PFSK-1 (cell line): ENCODE measurements around the gene NCOA3.

ENCODE experiments used
- FOXP2 ChIP-seq: optimal IDR thresholded peaks from 2 replicates; pipeline ENCODE3; 2011; ENCODE audit warnings: borderline replicate concordance, control low read depth, inconsistent platforms; ENCODE audit not compliant: insufficient read depth; ENCODE audit errors: extremely low read length, extremely low read depth
- POLR2AphosphoS5 ChIP-seq: IDR thresholded peaks from 2 replicates; pipeline ENCODE4 v1.6.1; 2012; ENCODE audit warnings: low read depth, mild to moderate bottlenecking, control low read depth, low read length, moderate library complexity
- SIN3A ChIP-seq: IDR thresholded peaks from 2 replicates; pipeline ENCODE4 v1.6.1; 2012; ENCODE audit warnings: mild to moderate bottlenecking, low read length, moderate library complexity, borderline replicate concordance; ENCODE audit not compliant: insufficient read depth
- TAF1 ChIP-seq: IDR thresholded peaks from 2 replicates; pipeline ENCODE4 v1.6.1; 2012; ENCODE audit warnings: low read length, control low read depth, borderline replicate concordance; ENCODE audit not compliant: insufficient read depth
- TF ChIP-seq, protein P1 (sequence below), 2 experiments: IDR thresholded peaks; 2 replicates each; pipeline versions ENCODE4 v1.6.1 to v1.8.0; 2011 to 2012; ENCODE audit warnings: low read depth in 2 of 2, low read length in 2 of 2, control low read depth in 1 of 2, inconsistent platforms in 1 of 2, mild to moderate bottlenecking in 1 of 2, moderate library complexity in 1 of 2; ENCODE audit not compliant: insufficient read depth in 1 of 2

NCOA3 gene

DNA sequence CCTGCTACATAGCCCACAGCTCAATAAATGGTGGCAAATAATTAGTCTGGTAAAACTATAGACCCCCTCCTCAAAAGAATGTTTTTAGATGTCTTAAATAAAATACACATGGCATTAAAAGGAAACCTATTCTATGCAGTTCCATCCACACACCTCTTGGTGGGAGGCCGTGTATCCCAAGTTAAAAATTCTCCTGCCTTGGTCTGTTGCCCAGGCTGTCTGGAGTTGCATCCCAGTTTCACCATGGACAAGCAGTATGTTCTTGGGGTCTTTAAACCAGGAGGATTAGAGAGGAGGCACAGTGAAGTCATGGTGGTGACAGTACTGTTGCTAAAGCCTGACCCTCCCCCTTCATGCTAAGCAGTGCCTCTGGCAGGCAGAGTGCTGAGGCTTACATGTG, 188.0 kb downstream of the NCOA3 start:
- TF ChIP-seq SIN3A: no peak
- TF ChIP-seq TAF1: no peak
- TF ChIP-seq FOXP2: no peak
- TF ChIP-seq, protein P1, sequence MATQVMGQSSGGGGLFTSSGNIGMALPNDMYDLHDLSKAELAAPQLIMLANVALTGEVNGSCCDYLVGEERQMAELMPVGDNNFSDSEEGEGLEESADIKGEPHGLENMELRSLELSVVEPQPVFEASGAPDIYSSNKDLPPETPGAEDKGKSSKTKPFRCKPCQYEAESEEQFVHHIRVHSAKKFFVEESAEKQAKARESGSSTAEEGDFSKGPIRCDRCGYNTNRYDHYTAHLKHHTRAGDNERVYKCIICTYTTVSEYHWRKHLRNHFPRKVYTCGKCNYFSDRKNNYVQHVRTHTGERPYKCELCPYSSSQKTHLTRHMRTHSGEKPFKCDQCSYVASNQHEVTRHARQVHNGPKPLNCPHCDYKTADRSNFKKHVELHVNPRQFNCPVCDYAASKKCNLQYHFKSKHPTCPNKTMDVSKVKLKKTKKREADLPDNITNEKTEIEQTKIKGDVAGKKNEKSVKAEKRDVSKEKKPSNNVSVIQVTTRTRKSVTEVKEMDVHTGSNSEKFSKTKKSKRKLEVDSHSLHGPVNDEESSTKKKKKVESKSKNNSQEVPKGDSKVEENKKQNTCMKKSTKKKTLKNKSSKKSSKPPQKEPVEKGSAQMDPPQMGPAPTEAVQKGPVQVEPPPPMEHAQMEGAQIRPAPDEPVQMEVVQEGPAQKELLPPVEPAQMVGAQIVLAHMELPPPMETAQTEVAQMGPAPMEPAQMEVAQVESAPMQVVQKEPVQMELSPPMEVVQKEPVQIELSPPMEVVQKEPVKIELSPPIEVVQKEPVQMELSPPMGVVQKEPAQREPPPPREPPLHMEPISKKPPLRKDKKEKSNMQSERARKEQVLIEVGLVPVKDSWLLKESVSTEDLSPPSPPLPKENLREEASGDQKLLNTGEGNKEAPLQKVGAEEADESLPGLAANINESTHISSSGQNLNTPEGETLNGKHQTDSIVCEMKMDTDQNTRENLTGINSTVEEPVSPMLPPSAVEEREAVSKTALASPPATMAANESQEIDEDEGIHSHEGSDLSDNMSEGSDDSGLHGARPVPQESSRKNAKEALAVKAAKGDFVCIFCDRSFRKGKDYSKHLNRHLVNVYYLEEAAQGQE (IDR thresholded peaks at IDR 0.05; ENCODE audit: insufficient read depth in 1 of 2, low read depth in 2 of 2, low read length in 2 of 2): no peak

DNA sequence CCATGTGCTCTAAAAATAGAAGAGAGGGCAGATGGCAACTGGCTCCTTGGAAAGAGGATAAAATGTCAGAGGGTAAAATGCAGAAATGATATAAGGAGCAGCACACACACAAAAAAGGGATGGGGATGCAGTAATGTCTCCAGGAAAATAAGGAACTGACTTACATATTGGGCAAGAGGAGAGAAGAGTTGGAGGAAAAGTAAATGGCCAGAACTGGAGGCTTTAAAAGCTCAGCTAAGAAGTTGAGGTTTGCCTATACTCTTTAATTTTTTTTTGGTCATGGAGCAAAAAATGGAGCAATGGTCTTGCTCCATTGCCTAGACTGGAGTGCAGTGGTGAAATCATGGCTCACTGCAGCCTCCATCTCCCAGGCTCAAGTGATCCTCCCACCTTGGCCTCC, 189.9 kb downstream of the NCOA3 start:
- no peak for TF ChIP-seq SIN3A
- TF ChIP-seq POLR2AphosphoS5: no peak
- no peak for TF ChIP-seq FOXP2
- no peak for TF ChIP-seq TAF1
- TF ChIP-seq, protein P1 (IDR thresholded peaks at IDR 0.05; ENCODE audit: insufficient read depth in 1 of 2, low read depth in 2 of 2, low read length in 2 of 2): no peak

DNA sequence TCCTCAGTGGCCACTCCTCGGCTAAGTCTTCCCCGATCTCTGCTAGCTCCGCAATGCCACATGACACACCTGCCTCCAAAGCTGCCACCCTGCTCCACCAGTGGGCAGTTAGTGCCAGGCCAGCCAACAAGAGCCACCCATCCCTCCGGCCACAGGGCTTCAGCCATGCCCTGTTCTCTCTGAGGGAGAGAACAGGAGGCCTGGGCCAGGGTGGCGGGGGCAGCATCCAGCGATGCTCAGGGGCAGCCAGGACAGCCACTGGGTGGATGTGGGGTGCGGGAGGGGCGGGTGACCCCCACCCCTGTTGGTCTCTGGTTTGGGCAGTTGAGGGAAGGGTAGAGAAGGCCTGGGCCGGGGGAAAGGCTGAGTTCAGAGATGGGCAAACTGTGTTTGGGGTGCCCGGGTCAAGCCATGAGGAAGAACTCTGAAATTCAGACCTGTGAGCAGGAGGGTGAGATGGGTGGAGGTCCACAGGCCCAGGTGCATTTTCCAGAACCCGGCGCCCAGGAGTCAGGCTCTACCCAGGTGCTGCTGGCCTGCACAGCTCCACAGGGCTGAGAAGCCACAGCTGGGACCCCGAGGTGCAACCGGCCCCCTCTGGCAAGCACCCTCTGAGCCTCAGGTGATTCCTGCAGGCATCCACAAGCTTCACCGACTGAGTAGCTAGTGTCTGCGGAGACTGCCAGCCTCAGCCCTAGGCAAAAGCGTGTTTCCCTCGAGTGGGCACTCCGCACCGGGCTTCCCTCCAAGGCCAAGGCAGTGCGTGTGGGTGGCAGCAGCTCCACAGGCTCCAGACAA, 192.5 kb downstream of the NCOA3 start:
- no peak for TF ChIP-seq TAF1
- TF ChIP-seq SIN3A: no peak
- TF ChIP-seq FOXP2: no peak
- no peak for TF ChIP-seq POLR2AphosphoS5
- TF ChIP-seq, protein P1 (IDR thresholded peaks at IDR 0.05; ENCODE audit: insufficient read depth in 1 of 2, low read depth in 2 of 2, low read length in 2 of 2): no peak

DNA sequence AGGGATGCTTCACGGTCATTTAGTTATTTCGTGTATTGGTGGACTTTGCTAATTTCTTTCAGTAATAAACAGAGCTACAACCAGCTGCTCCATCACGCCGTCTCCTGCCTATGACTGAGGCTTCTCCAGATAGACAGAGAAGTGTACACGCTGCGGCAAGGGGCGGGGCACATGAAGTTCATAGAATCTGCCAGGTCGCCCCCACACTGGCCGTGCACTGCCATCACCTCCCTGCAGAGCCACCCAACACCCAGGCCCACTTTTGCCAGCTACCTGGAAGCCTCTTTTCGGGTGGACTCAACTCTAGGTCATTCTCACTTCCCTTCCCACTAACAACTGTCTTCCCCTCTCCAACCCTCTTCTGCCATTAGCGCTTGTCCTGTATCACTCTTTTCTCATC, 195.2 kb downstream of the NCOA3 start:
- no peak for TF ChIP-seq POLR2AphosphoS5
- TF ChIP-seq FOXP2: no peak
- TF ChIP-seq SIN3A: no peak
- TF ChIP-seq, protein P1 (IDR thresholded peaks at IDR 0.05; ENCODE audit: insufficient read depth in 1 of 2, low read depth in 2 of 2, low read length in 2 of 2): no peak
- TF ChIP-seq TAF1: no peak

DNA sequence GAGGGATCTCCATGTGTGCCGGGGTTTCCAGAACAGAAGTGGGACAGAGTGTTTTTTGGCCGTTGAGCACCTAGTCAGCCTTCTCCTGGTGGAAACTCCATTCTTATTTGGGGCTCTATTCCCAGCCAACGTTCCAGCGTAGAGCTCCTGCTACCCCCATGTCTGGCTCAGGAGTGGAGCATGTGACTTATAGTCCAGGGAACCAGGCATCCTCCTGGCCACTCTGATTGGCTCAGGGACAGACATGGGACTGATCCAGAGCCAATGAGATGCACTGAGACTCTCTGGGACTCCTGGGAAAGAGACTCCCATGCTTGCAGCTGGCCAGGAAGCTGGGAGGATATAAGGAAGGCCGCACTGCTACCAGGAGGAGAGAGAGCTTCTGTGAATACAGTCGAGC, 196.5 kb downstream of the NCOA3 start:
- TF ChIP-seq FOXP2 (no peak), TAF1 (no peak), SIN3A (no peak), POLR2AphosphoS5 (no peak)
- TF ChIP-seq, protein P1 (IDR thresholded peaks at IDR 0.05; ENCODE audit: insufficient read depth in 1 of 2, low read depth in 2 of 2, low read length in 2 of 2): no peak
